Measurements from ENCODE around the gene C12orf43.

C12orf43 gene

DNA sequence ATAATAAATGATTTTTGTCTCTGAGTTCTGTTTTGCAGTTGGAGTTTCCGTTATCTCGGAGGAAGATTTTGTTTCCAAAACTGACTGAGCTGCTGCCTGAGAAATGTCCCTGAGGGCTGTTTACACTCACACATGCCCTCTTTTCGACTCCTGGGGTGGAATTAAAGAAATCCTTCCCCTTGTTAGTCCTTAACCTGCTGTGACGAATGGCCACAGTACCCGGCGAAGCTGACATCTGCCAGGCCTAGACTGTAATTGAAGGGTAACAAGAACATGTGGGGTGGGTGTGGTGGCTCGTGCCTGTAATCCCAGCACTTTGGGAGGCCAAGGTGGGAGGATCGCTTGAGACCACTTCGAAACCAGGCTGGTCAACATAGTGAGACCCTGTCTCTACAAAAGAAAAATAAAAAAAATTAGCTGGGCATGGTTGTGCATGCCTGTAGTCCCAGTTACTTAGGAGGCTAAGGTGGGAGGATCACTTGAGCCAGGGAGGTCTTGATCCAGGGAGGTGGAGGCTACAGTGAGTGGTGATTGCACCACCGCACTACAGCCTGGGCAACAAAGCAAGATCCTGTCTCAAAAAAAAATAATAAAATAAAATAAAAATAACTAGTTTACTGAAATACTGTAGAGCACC lies 14.4 kb upstream of the C12orf43 start:
- DNase-seq (ENCODE audit: low spot score) = no peak

DNA sequence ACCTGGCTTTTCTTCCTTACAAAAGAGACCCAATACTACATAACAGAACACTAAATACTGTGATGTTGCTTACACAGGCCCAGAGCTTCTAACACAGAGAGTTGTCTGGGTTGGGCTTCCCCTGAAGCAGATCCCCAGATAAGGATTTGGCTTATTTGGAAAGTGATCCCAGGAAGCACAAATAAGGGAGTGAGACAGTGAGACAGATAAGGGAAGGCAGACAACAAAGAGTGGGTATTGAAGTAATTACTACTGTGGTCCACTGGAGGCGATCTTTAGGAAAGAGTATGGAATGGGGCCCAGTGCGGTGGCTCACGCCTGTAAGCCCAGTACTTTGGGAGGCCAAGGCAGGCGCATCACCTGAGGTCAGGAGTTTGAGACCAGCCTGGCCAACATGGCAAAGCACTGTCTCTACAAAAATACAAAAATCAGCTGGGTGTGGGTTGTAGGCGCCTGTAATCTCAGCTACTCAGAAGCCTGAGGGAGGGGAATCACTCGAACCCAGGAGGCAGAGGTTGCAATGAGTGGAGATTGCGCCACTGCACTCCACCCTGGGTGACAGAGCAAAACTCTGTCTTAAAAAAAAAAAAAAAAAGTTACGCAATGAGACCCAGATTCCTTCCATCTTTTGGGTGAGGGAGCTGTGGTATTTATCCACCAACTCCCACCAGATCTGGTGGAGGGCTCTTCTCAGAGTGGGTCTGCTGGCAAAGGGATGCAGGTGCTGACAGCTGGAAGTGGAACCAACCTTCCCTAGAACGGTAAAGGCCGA lies 10.2 kb upstream of the C12orf43 start:
- DNase-seq (ENCODE audit: low spot score) = no peak

DNA sequence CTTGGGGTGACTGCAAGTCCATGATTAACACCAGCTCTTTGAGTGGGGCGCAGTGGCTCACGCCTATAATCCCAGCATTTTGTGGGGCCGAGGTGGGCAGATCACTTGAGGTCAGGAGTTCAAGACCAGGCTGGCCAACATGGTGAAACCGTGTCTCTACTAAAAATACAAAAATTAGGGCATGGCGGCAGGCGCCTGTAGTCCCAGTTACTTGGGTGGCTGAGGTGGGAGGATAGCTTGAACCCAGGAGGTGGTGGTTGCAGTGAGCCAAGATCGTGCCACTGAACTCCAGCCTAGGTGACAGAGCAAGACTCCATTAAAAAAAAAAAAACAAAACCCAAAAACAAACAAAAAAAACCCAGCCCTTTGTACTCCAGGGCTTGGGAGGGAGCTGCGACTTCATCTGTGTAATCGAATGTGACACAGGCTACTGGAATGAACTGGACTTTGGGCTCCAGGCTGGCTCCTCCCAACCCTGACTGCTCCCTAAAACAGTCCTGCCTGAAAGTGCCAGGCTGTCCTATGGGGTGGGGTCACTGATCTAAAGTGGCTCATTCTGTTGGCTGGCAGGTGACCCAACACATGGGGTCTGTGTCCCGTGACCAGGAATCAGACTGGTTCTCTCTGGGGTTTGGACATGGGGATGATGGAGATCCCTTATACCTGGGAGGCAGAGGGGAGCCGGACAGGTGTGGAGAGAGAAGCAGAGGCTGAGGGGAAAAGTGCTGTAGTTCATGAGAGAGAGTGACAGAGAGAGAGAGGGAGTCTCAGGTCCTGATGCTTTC lies 9.3 kb upstream of the C12orf43 start:
- no peak for DNase-seq (ENCODE audit: low spot score)

DNA sequence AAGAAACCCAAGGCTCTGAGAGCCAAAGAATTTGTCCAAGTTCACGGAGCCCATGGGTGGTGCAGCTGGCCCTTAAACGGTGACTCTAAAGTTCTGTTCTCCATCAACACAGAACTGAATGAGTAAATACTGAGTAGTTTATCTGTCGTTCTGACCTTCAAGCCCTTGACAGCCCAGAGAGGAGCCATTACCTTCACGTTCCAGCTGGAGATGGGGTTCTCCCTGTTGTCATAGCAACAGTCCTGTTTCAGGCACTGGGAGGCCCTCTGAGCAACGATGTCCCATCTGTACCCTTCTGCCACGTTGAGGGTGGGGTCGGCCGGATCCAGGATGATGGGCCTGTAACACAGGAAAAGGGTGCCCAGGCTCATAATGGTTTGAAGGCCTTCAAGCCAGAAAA lies 7.5 kb upstream of the C12orf43 start:
- DNase-seq (ENCODE audit: low spot score) = no peak

DNA sequence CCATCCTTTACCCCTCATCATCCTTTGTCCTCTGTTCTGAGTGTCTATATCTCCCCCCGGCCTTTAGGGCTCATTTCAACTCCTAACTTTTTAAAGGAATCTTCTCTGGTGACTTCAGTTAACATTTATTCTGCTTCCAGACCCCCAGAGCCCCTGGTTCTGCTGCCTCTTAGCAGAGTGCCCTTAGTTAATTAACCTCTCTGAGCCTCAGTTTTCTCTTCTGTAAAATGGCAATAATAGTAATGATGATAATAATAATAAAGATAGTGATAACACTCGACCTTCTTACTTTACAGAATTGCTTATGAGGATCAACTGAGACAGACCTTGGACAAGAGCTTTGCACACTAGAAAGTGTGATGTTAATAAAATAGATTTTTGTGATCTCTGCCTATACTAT lies 6.4 kb upstream of the C12orf43 start:
- no peak for DNase-seq (ENCODE audit: low spot score)

DNA sequence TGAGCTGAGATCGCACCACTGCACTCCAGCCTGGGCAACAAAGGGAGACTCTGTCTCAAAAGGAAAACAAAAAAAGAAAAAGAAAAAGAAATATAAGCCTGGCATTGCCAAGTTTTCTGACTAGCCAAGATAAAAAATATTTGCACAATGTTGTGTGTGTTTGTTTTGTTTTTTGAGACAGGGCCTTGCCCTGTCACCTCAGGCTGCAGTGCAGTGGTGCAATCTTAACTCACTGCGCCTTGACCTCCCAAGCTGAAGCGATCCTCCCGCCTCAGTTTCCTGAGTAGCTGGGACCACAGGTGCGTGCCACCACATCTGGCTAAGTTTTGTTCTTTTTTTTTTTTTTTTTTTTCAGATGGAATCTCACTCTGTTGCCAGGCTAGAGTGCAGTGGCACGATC lies 5.5 kb upstream of the C12orf43 start:
- no peak for DNase-seq (ENCODE audit: low spot score)

DNA sequence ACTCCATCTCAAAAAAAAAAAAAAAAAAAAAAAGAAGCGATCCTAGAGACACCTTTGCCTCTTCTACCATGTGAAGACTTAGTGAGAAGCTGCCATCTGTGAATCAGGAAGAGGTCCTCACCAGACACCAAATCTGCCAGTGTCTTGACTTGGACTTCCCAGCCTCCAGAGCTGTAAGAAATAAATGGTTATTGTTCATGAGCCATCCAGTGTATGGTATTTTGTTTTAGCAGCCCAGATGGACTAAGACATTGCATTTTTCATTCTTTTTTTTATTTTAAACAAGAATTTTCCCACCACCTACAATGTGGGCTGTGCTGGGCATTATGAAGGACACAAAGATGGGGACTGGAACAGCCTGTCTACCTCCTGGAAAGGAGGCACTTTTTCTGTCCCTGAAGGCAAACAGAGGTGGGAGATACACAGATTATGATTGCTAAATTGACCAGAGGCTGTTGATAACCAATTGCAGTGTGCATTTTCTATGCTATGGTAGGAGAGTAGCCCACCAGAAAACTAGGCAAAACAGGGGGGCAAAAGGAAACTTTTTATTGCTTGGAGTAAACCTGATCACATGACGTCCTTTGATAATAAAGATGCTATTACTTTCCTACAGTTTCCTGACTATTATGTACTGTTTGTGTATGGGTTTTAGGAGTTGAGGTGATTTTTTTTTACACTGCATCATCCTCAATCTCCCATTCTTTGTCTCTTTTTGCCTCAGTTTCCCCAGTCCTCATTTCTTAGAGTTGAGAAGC lies 2.8 kb upstream of the C12orf43 start:
- no peak for DNase-seq (ENCODE audit: low spot score)

DNA sequence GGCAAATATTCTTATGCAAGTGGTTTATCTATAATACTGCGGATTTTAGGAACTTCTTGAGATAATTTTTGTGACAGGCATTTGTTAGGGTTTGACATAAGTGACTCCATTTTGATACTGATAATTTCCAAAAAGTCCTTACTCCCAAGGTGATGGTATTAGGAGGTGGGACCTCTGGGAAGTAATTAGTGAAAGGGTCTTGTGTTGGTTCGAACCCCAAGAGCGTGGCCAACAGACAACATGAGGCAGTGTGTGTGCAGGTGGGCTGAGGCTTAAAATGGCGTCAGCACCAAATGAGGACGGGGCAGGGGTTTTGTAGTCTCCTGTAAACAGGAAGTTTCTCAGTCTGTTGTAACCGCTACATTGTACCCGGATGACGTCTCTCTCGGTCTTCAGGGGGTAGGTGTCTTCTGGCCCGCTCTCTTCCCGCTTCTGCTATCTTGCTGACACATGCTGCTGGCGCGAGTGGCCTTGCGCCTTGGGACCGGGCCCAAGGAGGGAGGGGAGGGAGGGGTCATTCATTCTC lies 1.7 kb upstream of the C12orf43 start:
- no peak for DNase-seq (ENCODE audit: low spot score)

DNA sequence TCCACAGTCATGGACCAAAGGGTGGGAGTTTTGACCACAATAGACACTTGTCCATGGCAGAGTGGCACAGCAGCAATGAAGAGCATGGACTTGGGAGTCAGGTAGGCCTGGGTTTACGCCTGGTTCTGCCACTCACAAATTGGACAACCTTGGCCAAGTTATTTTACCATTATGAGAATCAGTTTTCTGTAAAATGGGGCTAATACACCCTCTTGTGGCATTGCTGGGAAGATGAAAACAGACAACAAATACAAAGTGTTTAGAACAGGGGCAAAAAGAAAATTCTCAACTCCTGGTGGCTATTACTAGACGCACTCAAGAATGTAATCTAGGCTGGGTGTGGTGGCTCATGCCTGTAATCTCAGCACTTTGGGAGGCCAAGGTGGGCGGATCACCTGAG lies 2.6 kb downstream of the C12orf43 start:
- no peak for DNase-seq (ENCODE audit: low spot score)

DNA sequence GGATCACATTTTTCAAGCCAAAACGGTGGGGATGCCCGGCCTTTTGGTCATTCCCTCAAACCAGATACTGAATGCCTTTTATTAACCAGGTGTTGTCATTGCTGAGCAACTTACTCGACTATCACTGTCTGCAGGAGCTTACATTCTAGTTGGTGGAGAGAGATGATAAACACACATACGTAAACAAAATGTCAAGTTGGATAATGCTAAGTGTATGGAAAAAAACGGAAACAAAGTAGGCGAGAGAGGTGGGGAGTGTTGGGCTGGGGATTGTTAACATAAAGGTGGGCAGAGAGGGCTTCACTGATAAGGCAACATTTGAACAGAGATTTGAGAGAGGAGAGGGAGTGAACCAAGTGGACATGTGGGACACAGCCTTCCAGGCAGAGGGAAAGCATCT lies 4.5 kb downstream of the C12orf43 start:
- no peak for DNase-seq (ENCODE audit: low spot score)

DNA sequence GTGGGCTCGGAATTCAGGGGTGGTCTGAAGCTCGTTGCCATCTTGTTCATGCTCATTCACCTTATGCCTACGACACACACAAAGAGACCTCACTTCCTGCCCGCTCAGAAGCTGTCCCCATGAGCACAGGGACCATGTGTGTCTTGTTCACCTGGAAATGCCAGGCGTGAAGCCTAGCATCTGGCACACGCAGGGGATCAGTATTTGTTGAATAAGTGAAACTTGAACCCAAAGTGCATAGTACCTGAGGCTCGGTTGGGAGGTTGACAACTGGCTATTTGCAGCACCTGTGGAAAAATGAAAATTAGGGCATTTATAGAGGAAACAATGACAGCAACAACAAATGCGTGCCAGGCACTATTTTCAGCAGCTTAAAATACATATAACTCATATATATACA lies 5.4 kb downstream of the C12orf43 start:
- DNase-seq (ENCODE audit: low spot score) = no peak

DNA sequence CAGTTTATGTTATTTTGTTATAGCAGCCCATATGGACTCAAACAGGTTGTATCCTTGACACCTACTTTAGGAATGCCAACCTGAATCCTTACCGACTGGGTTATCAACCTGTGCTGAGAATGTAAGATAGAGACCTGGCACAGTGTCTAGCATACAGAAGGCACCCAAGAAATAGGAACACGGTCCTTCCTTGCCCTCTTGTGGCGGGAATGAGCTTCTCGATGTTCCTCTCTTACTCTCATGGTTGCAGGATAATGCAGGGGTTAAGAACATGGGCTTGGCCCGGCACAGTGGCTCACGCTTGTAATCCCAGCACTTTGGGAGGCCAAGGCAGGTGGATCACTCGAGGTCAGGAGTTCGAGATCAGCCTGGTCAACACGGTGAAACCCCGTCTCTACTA lies 6.5 kb downstream of the C12orf43 start:
- DNase-seq (ENCODE audit: low spot score) = no peak

DNA sequence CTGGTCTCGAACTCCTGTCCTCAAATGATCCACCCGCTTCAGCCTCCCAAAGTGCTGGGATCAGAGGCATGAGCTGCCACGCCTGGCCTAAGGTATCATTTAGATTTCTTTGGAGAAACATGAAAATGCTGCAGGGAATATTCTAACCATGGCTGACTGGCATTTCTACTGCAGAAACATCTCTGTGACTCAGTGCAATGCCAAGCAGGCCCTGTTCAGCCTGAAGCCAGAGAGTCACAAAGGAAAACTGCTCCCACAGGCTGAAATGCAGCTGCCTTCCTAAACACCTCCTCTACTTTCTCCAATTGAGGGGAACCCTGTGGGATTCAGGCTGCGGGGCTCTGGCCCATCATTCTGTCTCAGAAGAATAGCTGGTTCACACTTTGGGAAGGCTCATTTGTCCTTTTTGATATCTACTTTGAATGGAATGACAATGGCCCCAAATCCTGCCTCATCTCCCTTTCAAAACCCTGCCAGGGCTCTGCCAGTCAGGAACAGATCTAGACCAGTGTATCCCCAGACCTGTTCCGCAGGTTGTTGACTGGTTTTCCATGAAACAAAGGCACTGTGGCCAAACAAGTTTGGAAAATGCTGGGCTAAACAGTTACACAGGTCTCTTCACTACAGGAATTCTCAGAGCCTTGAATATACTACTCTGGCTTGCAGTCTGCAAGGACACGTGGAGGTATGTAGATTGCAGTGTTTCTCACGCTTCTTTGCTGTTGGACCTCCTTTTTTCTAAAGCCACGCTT lies 7.8 kb downstream of the C12orf43 start:
- DNase-seq (ENCODE audit: low spot score) = no peak

DNA sequence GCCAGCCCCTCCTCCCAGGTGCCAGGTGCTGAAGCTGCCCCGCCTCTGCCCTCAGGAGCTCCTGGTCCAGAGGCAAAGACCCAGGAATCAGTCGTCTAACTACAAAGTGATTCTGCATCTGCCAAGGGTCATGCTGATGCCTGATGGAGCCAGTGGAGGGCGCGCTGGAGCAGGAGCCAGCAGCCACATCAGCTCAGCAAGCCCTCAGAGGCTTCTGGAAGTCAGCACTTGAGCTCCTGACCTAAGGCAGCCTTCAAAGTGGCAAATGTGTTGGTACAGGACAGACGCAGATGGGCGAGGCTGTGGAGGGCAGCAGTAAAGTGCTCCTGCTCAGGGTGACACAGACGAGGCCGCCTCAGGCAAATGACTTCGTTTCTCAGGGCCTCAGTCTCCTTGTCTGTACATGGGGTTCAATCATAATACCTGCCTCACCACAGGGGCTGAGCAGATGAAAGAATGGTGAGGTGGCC lies 10.9 kb downstream of the C12orf43 start:
- DNase-seq (ENCODE audit: low spot score) = peak; percentile 49

DNA sequence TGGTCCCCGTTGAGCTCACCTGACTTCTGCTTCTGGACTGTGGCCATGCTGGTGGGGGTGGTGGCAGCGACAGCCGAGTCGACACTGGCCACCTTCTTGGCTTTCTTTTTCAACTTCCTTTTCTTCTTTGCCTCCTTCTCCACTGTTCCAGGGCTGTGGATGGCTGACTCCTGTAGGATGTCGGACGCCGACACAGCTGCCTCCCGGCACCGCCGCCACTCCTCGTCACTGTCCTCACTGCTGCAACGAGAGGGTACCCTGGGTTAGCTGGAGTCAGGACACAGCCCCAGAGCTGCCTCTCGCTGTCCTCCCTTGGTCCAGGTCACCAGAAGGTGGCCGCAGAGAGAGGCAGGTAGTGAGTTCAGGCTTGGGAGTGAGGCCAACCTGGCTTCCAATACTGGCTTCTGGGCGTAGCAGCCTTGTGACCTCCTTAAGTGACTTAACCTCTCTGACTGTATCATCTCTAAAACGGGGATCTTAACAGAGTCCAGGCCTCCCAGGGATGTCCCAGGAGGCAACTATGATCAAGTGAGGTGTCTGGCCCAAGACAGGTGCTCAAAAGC lies 12.0 kb downstream of the C12orf43 start:
- DNase-seq (ENCODE audit: low spot score) = no peak

DNA sequence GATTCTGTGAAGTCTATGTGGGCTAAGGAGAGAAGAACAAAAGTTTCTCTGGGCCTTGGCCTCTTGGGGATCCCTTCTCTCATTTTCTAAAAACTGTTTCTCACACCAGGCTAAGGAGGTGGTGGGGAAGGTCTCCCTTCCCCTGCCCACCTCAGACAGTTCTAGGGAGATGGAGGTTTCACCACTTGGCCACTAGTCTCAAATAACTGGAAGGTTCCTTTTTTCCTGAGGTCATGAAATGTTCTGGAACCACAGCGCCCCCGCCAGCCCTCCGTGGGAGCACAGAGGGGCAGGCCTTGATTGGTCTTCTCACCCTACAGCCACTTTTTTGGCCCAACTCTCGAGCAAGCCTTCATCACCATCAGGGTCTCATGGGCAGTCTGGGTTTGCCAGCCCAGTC lies 12.6 kb downstream of the C12orf43 start:
- no peak for DNase-seq (ENCODE audit: low spot score)

DNA sequence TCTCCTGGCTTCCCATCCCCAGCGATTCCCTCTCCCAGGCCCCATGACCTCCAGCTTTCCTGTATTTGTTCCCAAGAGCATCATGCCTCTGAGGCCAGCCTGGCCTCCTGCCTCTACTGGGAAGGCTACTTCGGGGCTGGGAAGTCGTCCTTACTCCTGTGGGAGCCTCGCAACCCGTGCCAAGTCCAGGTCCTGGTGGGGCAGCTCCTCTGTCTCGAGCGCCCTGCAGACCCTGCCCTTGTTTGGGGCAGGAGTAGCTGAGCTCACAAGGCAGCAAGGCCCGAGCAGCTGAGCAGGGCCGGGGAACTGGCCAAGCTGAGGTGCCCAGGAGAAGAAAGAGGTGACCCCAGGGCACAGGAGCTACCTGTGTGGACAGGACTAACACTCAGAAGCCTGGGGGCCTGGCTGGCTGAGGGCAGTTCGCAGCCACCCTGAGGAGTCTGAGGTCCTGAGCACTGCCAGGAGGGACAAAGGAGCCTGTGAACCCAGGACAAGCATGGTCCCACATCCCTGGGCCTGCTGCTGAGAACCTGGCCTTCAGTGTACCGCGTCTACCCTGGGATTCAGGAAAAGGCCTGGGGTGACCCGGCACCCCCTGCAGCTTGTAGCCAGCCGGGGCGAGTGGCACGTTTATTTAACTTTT lies 14.3 kb downstream of the C12orf43 start:
- no peak for DNase-seq (ENCODE audit: low spot score)

DNA sequence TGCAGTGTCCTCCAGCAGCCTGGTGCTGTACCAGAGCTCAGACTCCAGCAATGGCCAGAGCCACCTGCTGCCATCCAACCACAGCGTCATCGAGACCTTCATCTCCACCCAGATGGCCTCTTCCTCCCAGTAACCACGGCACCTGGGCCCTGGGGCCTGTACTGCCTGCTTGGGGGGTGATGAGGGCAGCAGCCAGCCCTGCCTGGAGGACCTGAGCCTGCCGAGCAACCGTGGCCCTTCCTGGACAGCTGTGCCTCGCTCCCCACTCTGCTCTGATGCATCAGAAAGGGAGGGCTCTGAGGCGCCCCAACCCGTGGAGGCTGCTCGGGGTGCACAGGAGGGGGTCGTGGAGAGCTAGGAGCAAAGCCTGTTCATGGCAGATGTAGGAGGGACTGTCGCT lies 15.2 kb downstream of the C12orf43 start:
- no peak for DNase-seq (ENCODE audit: low spot score)

DNA sequence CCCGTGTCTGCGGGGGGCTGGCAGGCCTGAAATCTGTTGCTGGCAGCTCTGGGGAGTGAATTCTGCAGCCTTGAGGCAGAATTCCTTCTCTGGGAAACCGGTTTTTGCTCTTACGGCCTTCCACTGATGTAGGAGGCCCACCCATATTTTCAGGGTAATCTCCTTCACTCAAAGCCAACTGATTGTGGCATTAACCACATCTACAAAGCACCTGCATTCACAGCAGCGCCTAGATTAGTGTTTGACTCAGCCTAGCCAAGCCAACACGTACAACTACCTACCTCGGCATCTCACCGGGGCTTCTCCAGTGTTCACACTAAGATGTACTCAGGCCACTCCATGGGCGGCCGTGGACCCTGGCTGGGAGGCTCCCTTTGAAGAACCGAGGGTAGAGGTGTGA lies 15.8 kb downstream of the C12orf43 start:
- no peak for DNase-seq (ENCODE audit: low spot score)

All from CD4-positive, alpha-beta T cell treated with Interleukin-2 at 100 ng/mL for 4 hours (primary cell).